Measurements from ENCODE around the gene GNAL.

Gene GNAL

GRCh38 chr18:11817229-11817628, 128.2 kb downstream of the GNAL start:
- DNase-seq, result no peak

DNA sequence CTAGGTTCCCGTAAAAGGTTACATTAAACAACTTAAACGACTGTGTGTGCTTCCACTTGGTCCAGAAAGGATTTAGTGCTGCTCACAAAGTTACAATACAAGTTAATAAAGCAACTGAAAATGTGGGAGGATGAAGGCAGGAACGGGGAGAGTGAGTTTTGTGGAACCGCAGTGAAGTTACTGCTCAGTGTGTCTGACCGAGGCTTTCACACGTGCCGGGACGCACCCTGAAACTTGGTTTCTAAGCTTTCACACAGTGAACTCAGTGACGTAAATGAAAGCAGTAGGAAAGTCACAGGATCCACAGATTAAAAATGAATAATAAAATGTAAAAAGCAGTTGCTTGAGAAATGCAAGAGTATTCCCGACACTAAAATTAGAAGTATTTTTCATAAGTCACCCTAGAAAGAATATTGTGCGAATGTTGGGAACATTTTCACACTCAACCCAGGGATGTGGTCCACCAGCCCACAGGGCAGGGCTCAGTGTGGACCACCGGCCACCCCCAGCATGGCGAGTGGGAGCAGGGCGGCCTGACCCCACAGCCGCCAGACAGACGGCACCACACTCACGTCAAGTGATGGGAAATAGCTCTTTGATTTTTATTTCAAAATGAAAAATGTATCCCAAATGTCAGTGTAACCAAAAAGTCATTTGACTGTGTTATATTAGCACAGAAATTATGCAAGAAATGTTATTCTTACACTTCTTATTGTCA, 129.6 kb downstream of the GNAL start:
- no peak for DNase-seq

DNA sequence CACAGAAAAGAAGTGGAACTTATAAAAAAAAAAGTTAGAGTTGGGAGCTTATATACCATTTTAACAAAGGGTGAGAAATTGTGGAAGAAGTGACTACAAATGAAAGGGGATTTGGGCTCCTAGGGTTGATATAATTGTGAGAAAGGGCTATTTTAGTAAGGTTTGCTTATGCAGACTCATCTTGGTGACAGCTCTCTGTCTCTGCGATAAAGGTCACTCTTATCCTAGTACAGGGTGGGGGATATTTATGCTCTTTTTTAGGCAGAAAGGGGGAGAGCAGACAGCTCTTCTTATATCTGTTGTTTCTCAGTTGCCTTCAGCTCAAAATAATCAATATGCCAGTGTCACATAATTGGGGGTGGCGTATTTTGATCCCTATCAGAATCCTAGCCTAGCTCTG, 130.9 kb downstream of the GNAL start:
- DNase-seq, result no peak

- DNase-seq, result no peak
Observed at GRCh38 chr18:11820697-11821096, 131.6 kb downstream of the GNAL start.

GRCh38 chr18:11821208-11821607, 132.1 kb downstream of the GNAL start:
- DNase-seq, result no peak

- no peak for DNase-seq
Observed at GRCh38 chr18:11821643-11822237, 132.7 kb downstream of the GNAL start.

DNA sequence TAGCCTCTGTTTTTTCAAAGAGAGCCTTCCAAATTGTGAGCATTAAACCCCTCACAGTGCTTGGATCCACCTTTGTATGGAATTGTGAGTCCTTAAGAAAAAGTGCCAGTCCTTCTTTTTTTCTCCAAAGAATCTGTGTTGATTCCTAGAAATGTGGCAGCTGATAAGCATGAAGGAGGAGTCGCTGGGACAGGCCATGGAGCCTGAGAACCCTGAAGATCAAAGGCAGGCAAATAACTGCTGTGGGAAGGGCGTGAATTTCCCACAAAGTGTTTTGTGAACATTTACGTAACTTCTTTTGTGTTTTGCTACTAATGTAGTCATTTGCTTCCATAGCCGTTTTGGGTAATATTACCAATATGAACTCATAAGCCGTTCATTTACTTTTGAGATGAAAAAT, 134.5 kb downstream of the GNAL start:
- DNase-seq, result no peak

DNA sequence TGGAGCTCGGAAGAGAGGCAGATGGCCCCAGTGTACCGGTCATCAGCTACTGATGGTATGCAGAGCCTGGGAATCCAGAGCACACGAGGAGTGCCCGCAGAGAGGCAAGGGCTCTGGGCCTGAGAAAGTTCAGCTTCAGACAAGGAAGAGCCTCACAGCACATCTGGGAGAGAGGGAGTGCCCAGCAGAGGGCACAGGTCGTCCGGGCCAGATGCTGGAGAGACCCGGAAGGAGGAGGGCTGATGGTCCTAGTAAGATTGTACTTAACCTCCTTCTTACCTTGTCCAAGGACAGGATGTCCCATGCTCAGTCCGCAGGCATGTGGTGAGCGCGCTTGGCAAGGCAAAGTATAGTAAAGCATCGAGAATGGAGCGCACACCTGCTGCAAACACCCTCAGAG, 137.8 kb downstream of the GNAL start:
- DNase-seq, result no peak

- DNase-seq, result no peak
Observed at GRCh38 chr18:11828786-11829432, 139.8 kb downstream of the GNAL start.

GRCh38 chr18:11830585-11830984, 141.5 kb downstream of the GNAL start:
- no peak for DNase-seq

DNA sequence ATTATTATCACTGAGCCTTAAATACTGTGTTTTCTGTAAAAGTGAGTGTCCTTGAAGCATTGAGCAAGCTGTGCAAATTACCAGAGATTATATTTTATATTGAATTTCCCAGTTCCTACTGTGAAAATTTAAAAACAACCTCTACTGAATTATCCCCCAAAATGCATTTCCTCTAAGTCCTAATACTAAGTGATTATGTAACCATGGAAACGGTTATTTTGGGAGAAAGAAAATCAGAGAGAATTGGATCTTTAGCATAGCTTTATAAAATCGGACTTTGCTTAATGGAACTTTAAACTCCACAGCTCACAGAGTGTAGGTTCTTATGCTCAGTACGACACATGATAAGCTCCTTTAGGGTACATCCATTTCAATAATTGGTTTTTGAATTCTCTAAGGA, 142.9 kb downstream of the GNAL start:
- peak in 1 of 2 experiments; percentile 10 for DNase-seq

DNA sequence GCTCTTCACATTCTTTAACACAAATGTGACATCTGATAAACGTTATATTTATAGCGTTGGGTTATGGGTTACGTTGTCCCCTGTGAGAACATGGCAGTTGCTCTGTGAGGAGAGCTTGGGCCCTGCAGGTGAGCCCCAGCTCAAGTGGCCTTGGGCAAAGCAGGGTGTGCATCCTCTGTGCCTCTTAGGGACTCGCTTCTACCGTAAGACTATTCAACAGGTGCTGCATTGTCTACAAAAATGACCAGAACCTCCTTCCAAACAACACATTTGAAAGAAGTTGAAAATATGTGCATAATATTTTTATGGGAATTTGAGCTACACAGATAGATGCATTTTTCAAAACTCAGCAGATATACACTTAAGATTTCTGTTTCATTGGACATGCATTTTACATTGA, 145.7 kb downstream of the GNAL start:
- no peak for DNase-seq

DNA sequence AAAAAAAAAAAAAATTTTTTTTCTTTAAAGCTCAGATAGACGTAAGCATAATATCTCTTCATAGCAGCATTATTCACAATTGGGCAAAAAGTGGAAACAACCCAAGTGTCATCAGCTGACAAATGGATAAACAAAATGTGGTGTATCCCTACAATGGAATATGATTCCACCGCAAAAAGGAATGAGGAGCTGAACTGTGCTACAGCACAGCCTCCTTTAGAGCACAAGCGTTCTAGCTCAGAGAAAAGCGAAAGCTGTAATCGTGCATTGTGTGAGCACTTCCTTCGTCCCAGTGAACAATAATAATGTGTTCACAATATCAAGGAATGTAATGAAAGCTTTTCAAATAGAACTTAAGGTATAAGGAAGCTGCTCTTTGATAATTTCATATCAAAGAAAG, 150.5 kb downstream of the GNAL start:
- no peak for DNase-seq

GRCh38 chr18:11840493-11840892, 151.4 kb downstream of the GNAL start:
- DNase-seq, result no peak

GRCh38 chr18:11842562-11842961, 153.5 kb downstream of the GNAL start:
- no peak for DNase-seq

GRCh38 chr18:11844436-11844835, 155.4 kb downstream of the GNAL start:
- no peak for DNase-seq

DNA sequence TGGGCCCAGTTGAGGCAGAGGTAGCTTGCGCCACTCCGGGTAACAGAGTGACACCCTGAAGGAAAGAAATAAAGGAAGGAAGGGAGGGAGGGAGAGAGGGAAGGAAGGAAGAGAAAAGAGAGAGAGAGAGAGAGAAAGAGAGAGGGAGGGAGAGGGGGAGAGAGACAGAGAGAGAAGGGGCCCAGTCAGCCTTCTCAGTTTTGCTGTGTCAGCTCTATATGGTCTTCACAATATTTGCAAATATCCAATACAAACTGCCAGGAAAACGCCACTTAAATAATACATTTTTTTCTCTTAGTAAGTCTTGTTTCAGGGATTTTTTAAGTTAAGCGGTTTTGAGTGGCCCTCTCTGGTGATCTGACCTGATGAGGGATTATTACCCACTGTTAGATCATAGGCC, 156.6 kb downstream of the GNAL start:
- DNase-seq, result no peak

GRCh38 chr18:11847811-11848210, 158.7 kb downstream of the GNAL start:
- DNase-seq, result no peak

DNA sequence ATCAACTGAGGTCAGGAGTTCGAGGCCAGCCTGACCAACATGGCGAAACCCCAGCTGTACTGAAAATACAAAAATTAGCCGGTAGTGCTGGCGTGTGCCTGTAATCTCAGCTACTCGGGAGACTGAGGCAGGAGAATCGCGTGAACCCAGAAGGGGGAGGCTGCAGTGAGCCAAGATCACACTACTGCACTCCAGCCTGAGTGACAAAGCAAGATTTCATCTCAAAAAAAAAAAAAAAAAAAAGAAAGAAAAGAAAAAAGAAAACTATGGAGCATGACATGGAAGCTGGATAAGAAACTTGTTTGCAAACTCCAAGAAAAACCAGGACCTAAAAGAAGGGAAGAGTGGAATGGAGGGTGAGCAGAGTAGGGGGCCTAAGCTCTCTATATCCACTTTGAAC, 160.2 kb downstream of the GNAL start:
- DNase-seq, result no peak

GRCh38 chr18:11849841-11850634, 161.0 kb downstream of the GNAL start:
- peak; percentile 16 to 71 for DNase-seq

DNA sequence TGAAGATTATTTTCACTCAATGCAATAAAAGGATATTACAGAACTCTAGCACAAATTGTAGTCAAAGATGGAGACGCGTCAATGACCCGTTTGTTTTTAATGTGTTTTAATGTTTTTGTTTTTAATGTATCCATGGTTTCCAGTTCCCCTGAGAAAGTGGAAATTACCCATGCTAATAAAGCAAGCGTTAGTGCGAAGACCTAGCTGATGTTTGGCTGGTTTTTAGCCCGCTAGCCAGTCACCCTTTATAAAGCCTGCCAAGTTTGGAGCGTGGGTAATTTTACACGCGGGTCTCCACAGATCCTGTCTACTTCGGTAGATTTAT, 161.7 kb downstream of the GNAL start:
- DNase-seq, result peak in 1 of 2 experiments; percentile 56

DNA sequence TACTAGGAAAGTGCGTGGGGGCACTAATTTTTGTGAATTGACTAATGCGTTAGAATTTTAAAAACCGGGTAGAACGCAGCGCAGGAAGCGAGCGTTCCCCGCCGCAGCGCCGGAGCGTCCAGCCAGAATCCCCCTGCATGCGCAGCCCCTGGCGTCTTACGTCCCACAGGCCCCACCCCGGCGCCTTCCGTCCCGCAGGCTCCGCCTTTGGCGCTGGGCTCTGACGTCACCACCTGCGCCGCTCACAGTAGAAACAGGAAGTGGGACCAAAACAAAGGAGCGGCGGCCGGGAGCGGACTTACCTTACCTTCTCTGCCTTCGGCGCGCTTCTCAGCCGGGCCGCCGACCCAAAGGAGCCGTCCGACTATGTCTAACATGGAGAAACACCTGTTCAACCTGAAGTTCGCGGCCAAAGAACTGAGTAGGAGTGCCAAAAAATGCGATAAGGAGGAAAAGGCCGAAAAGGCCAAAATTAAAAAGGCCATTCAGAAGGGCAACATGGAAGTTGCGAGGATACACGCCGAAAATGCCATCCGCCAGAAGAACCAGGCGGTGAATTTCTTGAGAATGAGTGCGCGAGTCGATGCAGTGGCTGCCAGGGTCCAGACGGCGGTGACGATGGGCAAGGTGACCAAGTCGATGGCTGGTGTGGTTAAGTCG, 162.2 kb downstream of the GNAL start, which contains the start of gene CHMP1B:
CHMP1B (plus strand) TSS at position 268 of the 660 bp plus-strand sequence; CDS start at position 367, 99 bp downstream.
- peak; percentile 93 to 97 for DNase-seq

DNA sequence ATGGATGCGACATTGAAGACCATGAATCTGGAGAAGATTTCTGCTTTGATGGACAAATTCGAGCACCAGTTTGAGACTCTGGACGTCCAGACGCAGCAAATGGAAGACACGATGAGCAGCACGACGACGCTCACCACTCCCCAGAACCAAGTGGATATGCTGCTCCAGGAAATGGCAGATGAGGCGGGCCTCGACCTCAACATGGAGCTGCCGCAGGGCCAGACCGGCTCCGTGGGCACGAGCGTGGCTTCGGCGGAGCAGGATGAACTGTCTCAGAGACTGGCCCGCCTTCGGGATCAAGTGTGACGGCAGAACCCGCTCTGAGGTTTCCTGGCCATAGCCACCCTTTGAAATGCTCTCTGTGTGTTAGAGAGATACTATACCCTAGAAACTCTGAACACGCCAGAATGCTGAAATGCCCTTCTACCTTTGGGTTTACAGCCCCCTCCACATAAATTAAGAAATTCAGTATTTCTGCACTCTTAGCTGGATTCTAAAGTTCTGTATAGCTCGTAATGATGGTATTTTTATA, 162.8 kb downstream of the GNAL start:
- DNase-seq, result peak in 1 of 2 experiments; percentile 18
